ENCODE results near the gene ZNF23. TPM values are rescaled to one million over a fixed set of nuclear protein-coding genes. Genes with fewer than 3 reads are reported as not detected.

The ZNF23 gene
- total RNA-seq, 1 donor from 2014 or later = 8.3 TPM

Other genes starting within 250 kb of the ZNF23 start
- gene HYDIN, start 231.5 kb downstream of the ZNF23 start, total RNA-seq (ENCODE audit: unreplicated experiment) = 2.5 TPM
- gene CMTR2, start 172.8 kb downstream of the ZNF23 start, total RNA-seq (ENCODE audit: unreplicated experiment) = 26.7 TPM
- gene CALB2, start 103.5 kb downstream of the ZNF23 start, total RNA-seq (ENCODE audit: unreplicated experiment) = 12.9 TPM
- not detected for gene TLE7, start 20.2 kb downstream of the ZNF23 start, total RNA-seq (ENCODE audit: unreplicated experiment)
- gene ZNF19, start 27.1 kb upstream of the ZNF23 start, total RNA-seq (ENCODE audit: unreplicated experiment) = 7.5 TPM
- 0.13 TPM for gene CHST4, start 64.2 kb upstream of the ZNF23 start, total RNA-seq (ENCODE audit: unreplicated experiment)
- not detected for gene TAT, start 114.8 kb upstream of the ZNF23 start, total RNA-seq (ENCODE audit: unreplicated experiment)
- 3.9 TPM for gene MARVELD3, start 163.9 kb upstream of the ZNF23 start, total RNA-seq (ENCODE audit: unreplicated experiment)